VCaP (cell line): ENCODE data around the gene IGFL4.
A peak's percentile ranks its signal among the peaks of the same experiment; 100 is the strongest.
"Not testable (repeated sequence)": the region's sequence is repeated elsewhere in the genome, so short reads cannot be mapped to it uniquely, and the experiment has no call there.

Experiments
- H3K27ac ChIP-seq: fragments of 450-650 bp; 2 replicates; pipeline ENCODE4 v1.5.1; 2017
- CTCF ChIP-seq: fragments of 450-650 bp; conservative IDR thresholded peaks from 2 replicates; pipeline ENCODE4 v1.5.1; 2017; ENCODE audit warnings: mild to moderate bottlenecking, moderate library complexity

The IGFL4 gene

GRCh38 chr19:46080561-46080960 lies 39.8 kb upstream of the IGFL4 start:
- H3K27ac ChIP-seq = no peak overlapping the region
- TF ChIP-seq CTCF = no peak

GRCh38 chr19:46079576-46079975 lies 38.8 kb upstream of the IGFL4 start:
- no peak for TF ChIP-seq CTCF
- H3K27ac ChIP-seq = no peak overlapping the region

- TF ChIP-seq CTCF = peak; percentile 65
- H3K27ac ChIP-seq = not testable (repeated sequence)
Measured at GRCh38 chr19:46078573-46079332, 38.0 kb upstream of the IGFL4 start.

GRCh38 chr19:46077815-46078167 lies 37.0 kb upstream of the IGFL4 start:
- no peak; the same call in none of the 2 replicates for TF ChIP-seq CTCF
- H3K27ac ChIP-seq = no peak overlapping the region

- TF ChIP-seq CTCF = peak; percentile 99
Measured at GRCh38 chr19:46076951-46077814, 36.4 kb upstream of the IGFL4 start.

GRCh38 chr19:46076031-46076880 lies 35.5 kb upstream of the IGFL4 start:
- TF ChIP-seq CTCF = peak; percentile 28; the same call in 1 of the 2 replicates
- H3K27ac ChIP-seq = no peak overlapping the region

More at GRCh38 chr19:46076951-46077814, 36.4 kb upstream of the IGFL4 start:
- H3K27ac ChIP-seq = no peak overlapping the region
